ENCODE results near the gene RBMS3. TPM values are rescaled to one million over a fixed set of nuclear protein-coding genes. Genes with fewer than 3 reads are reported as not detected.
A peak's percentile ranks its signal among the peaks of the same experiment; 100 is the strongest.

Gene RBMS3
- total and polyA plus RNA-seq, 3 donors from 2014 or later = 5.6 to 36.2 (median 19.7) TPM

DNA sequence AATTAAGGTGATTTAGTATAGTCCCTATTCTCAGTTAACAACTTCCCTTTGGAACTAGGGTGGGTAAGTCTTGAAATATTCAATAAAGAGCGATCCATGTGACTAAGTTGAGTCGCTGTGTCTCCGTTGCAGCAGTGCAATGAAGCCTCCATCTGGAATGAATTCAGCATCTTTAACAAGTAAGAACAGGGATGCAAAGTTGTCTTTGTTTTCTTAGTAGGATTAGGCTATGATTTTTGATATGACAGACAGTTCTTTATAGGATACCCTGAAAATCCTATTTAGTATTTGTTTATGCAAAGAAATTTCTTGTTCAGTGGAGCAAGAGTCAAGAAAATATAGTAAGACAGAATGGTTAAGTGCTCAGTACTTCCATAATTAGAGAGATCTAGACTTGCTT is 52.7 kb downstream of the RBMS3 start:
- no peaks in the 10 kb centered on the region for H3K9me3 ChIP-seq
- no peak overlapping the region for H3K4me3 ChIP-seq
- H3K27me3 ChIP-seq = no peaks in the 10 kb centered on the region
- peaks cover 20% of the 10 kb centered on the region for H3K4me1 ChIP-seq
- TF ChIP-seq, protein P1, sequence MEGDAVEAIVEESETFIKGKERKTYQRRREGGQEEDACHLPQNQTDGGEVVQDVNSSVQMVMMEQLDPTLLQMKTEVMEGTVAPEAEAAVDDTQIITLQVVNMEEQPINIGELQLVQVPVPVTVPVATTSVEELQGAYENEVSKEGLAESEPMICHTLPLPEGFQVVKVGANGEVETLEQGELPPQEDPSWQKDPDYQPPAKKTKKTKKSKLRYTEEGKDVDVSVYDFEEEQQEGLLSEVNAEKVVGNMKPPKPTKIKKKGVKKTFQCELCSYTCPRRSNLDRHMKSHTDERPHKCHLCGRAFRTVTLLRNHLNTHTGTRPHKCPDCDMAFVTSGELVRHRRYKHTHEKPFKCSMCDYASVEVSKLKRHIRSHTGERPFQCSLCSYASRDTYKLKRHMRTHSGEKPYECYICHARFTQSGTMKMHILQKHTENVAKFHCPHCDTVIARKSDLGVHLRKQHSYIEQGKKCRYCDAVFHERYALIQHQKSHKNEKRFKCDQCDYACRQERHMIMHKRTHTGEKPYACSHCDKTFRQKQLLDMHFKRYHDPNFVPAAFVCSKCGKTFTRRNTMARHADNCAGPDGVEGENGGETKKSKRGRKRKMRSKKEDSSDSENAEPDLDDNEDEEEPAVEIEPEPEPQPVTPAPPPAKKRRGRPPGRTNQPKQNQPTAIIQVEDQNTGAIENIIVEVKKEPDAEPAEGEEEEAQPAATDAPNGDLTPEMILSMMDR (IDR thresholded peaks at IDR 0.05) = no peak
- TF ChIP-seq POLR2A (IDR thresholded peaks at IDR 0.05) = no peak
- H3K27ac ChIP-seq = peak overlapping the region in 1 of 2 donors; percentile 57
- 71 to 79% methylated on average over 3 of the region's 3 CpGs for WGBS, 2 donors
- intact Hi-C loops (cut with DNase I; ENCODE audit: low total_unique reads) = no loop called here
- no peaks in the 10 kb centered on the region for H3K36me3 ChIP-seq (ENCODE audit: low read depth, missing control alignments)
- no peak for DNase-seq

GRCh38 chr3:29334706-29335105 is 53.8 kb downstream of the RBMS3 start:
- H3K4me3 ChIP-seq = no peak overlapping the region
- intact Hi-C loops (cut with DNase I; ENCODE audit: low total_unique reads) = no loop called here
- no peaks in the 10 kb centered on the region for H3K27me3 ChIP-seq
- H3K4me1 ChIP-seq = peaks cover 20% of the 10 kb centered on the region
- H3K27ac ChIP-seq = peak overlapping the region in 1 of 2 donors; percentile 74
- H3K36me3 ChIP-seq (ENCODE audit: low read depth, missing control alignments) = no peaks in the 10 kb centered on the region
- no peaks in the 10 kb centered on the region for H3K9me3 ChIP-seq
- 63 to 71% methylated on average over 3 of the region's 3 CpGs for WGBS, 2 donors
- DNase-seq = no peak
- no peak for TF ChIP-seq POLR2A (IDR thresholded peaks at IDR 0.05)
- TF ChIP-seq, protein P1 (IDR thresholded peaks at IDR 0.05) = no peak

GRCh38 chr3:29335438-29335837 is 54.6 kb downstream of the RBMS3 start:
- Histone ChIP-seq H3K36me3 (ENCODE audit: low read depth, missing control alignments) (no peaks in the 10 kb centered on the region), H3K9me3 (no peaks in the 10 kb centered on the region), H3K27ac (peak overlapping the region; percentile 74 to 78), H3K4me1 (peaks cover 17% of the 10 kb centered on the region), H3K27me3 (no peaks in the 10 kb centered on the region), H3K4me3 (peak overlapping the region in 1 of 2 donors; percentile 18)
- TF ChIP-seq, protein P1 (IDR thresholded peaks at IDR 0.05) = no peak
- no peak for TF ChIP-seq POLR2A (IDR thresholded peaks at IDR 0.05)
- intact Hi-C loops (cut with DNase I; ENCODE audit: low total_unique reads) = no loop called here
- WGBS, 2 donors = 6% methylated on average over 6 of the region's 6 CpGs
- DNase-seq = peak; percentile 81

DNA sequence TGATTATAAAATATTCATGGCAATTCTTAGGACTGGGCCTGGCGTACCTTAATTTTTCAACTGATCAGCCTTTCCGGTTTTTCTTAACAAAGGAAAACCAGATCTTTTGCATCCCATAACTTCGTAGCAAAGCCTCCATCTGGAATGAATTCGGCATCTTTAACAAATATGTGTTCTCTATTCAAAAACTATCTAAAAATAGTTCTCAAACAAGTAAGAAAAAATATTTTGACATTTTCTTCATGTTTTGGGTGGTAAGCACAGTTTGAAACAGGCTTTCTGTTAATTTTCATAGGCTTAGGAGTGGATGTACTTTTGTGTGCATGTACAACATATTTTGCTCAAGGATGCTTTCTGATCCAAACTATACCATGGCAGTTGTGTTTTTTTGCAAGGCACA is 55.1 kb downstream of the RBMS3 start:
- intact Hi-C loops (cut with DNase I; ENCODE audit: low total_unique reads) = no loop called here

DNA sequence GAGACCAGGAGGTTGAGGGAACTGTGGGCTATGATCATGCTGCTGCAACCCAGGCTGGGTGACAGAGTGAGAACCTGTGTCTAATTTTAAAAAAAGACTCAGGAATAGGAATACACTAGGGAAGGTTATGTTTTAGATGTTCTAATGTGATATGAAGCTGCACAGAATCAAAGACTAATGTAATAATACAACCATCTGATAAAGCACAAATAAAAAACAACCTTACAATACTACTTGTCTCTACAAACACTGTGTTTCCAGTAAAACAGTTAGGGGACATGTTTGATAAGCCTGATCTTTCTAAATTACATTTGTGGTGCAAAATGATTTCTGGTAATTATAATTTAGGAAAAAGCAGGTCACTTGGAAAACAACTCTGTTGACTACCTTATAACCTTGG is 56.7 kb downstream of the RBMS3 start:
- Histone ChIP-seq H3K27me3 (no peaks in the 10 kb centered on the region), H3K4me3 (no peak overlapping the region), H3K4me1 (peaks cover 10% of the 10 kb centered on the region), H3K36me3 (ENCODE audit: low read depth, missing control alignments) (no peaks in the 10 kb centered on the region), H3K27ac (no peak overlapping the region), H3K9me3 (no peaks in the 10 kb centered on the region)
- no peak for TF ChIP-seq POLR2A (IDR thresholded peaks at IDR 0.05)
- TF ChIP-seq, protein P1 (IDR thresholded peaks at IDR 0.05) = no peak
- intact Hi-C loops (cut with DNase I; ENCODE audit: low total_unique reads) = no loop called here
- no peak for DNase-seq

More for the DNA sequence above, 55.1 kb downstream of the RBMS3 start:
- TF ChIP-seq, protein P1 (IDR thresholded peaks at IDR 0.05) = no peak
- TF ChIP-seq POLR2A (IDR thresholded peaks at IDR 0.05) = no peak
- no peaks in the 10 kb centered on the region for H3K36me3 ChIP-seq (ENCODE audit: low read depth, missing control alignments)
- 22 to 44% methylated on average over 4 of the region's 4 CpGs for WGBS, 2 donors
- H3K4me1 ChIP-seq = peaks cover 13% of the 10 kb centered on the region
- no peak for DNase-seq
- peak overlapping the region; percentile 74 to 78 for H3K27ac ChIP-seq
- H3K27me3 ChIP-seq = no peaks in the 10 kb centered on the region
- H3K4me3 ChIP-seq = peak overlapping the region in 1 of 2 donors; percentile 18
- no peaks in the 10 kb centered on the region for H3K9me3 ChIP-seq
